Kidney (tissue), 14 donors: Measurements from ENCODE around the gene CASD1. TPM values are rescaled to one million over a fixed set of nuclear protein-coding genes. Genes with fewer than 3 reads are reported as not detected.

Experiments
- DNase-seq, 5 donors: peaks; one replicate each; pipeline ENCODE4 v3.0.0-alpha.2; 2013 to 2020
- FAIRE-seq: peaks from 2 replicates; lab custom pipeline; 2012; peaks lifted over from hg19 to GRCh38; lab: Jason Lieb, UNC
- H3K27ac ChIP-seq, 2 donors: one replicate each; pipeline ENCODE4 v1.7.0; 2013; ENCODE audit warnings: low read depth in 2 of 2, low read length in 2 of 2, inconsistent platforms in 1 of 2
- H3K27me3 ChIP-seq: one replicate; pipeline ENCODE4 v1.7.1; 2013; ENCODE audit warnings: low read length, inconsistent platforms; ENCODE audit not compliant: control insufficient read depth, insufficient read depth
- H3K36me3 ChIP-seq, 3 donors: one replicate each; pipeline versions ENCODE4 v1.7.0 to v1.7.1; 2013; ENCODE audit warnings: low read length in 3 of 3, control low read depth in 1 of 3, inconsistent platforms in 1 of 3; ENCODE audit not compliant: insufficient read depth in 3 of 3, control insufficient read depth in 2 of 3
- H3K4me1 ChIP-seq, 3 donors: one replicate each; pipeline versions ENCODE4 v1.7.0 to v1.7.1; 2013; ENCODE audit warnings: low read length in 3 of 3, inconsistent platforms in 1 of 3, low read depth in 1 of 3; ENCODE audit not compliant: control insufficient read depth in 2 of 3, insufficient read depth in 2 of 3
- H3K4me3 ChIP-seq, 3 donors: one replicate each; pipeline versions ENCODE4 v1.7.0 to v1.8.1; 2013; ENCODE audit warnings: low read length in 3 of 3, control low read depth in 1 of 3, inconsistent platforms in 1 of 3
- H3K9ac ChIP-seq, 3 donors: one replicate each; pipeline versions ENCODE4 v1.7.0 to v1.7.1; 2013; ENCODE audit warnings: low read length in 3 of 3, control low read depth in 1 of 3, inconsistent platforms in 1 of 3
- H3K9me3 ChIP-seq, 3 donors: one replicate each; pipeline versions ENCODE4 v1.7.0 to v1.7.1; 2013; ENCODE audit warnings: low read length in 3 of 3, control low read depth in 1 of 3, inconsistent platforms in 1 of 3; ENCODE audit not compliant: control insufficient read depth in 2 of 3, insufficient read depth in 1 of 3
- intact Hi-C: fragments of 100-400 bp; cut with DNase I; formaldehyde crosslinking; loops from one replicate; pipeline ENCODE4 v1.11.1; 2022
- polyA plus RNA-seq: library from polyadenylated mRNA; stranded (reverse); fragments of 350-450 nt; fragmentation: Illumina TruSeq; extraction: RNeasy Lipid Tissue Mini Kit (QIAGEN cat#74804); gene quantifications from one replicate; pipeline ENCODE4 v1.2.3, GENCODE V29; 2014; ENCODE audit warnings: low read depth, low replicate concordance; ENCODE audit not compliant: insufficient read depth
- total RNA-seq: library from RNA; stranded (reverse); fragmentation: NEBNext Ultra II Directional; extraction: Animal tissue kit (Norgen Biotek cat#: 25700); gene quantifications from one replicate; pipeline ENCODE4 v1.2.1, GENCODE V29; 2021
- TF ChIP-seq, protein P1 (sequence below): IDR thresholded peaks from 3 replicates; pipeline ENCODE4 v1.5.1; 2012; ENCODE audit warnings: mild to moderate bottlenecking, moderate library complexity, borderline replicate concordance; ENCODE audit not compliant: insufficient read depth; ENCODE audit errors: extremely low read depth
- donor health status: control.
- donor health status: control.
- donor health status: control.
- donor health status: control.
- donor health status: control.
- donor health status: DM: yes; HTN: yes; CAD: no.
- donor health status: Normal renal cell carcinoma (clear cell type).

Gene CASD1
- total and polyA plus RNA-seq, 2 donors from 2014 or later, result 10.8 to 22.8 TPM

GRCh38 chr7:94557215-94557614, 47.6 kb downstream of the CASD1 start:
- DNase-seq (no peak), FAIRE-seq (no peak)
- TF ChIP-seq, protein P1, sequence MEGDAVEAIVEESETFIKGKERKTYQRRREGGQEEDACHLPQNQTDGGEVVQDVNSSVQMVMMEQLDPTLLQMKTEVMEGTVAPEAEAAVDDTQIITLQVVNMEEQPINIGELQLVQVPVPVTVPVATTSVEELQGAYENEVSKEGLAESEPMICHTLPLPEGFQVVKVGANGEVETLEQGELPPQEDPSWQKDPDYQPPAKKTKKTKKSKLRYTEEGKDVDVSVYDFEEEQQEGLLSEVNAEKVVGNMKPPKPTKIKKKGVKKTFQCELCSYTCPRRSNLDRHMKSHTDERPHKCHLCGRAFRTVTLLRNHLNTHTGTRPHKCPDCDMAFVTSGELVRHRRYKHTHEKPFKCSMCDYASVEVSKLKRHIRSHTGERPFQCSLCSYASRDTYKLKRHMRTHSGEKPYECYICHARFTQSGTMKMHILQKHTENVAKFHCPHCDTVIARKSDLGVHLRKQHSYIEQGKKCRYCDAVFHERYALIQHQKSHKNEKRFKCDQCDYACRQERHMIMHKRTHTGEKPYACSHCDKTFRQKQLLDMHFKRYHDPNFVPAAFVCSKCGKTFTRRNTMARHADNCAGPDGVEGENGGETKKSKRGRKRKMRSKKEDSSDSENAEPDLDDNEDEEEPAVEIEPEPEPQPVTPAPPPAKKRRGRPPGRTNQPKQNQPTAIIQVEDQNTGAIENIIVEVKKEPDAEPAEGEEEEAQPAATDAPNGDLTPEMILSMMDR, result no peak
- Histone ChIP-seq H3K27ac (no peak overlapping the region), H3K9me3 (no peaks in the 10 kb centered on the region), H3K4me3 (no peak overlapping the region), H3K4me1 (no peaks in the 10 kb centered on the region), H3K27me3 (no peaks in the 10 kb centered on the region), H3K36me3 (peaks cover 0 to 11% (median 0%) of the 10 kb centered on the region in 3 donors), H3K9ac (no peak overlapping the region)
- intact Hi-C loops, result no loop called here

- intact Hi-C loops, result no loop called here
- Histone ChIP-seq H3K36me3 (peaks cover 0 to 11% (median 0%) of the 10 kb centered on the region in 3 donors), H3K27ac (no peak overlapping the region), H3K4me3 (no peak overlapping the region), H3K9me3 (no peaks in the 10 kb centered on the region), H3K4me1 (no peaks in the 10 kb centered on the region), H3K27me3 (no peaks in the 10 kb centered on the region), H3K9ac (no peak overlapping the region)
- no peak for DNase-seq
- FAIRE-seq, result no peak
- TF ChIP-seq, protein P1, result no peak
Observed at GRCh38 chr7:94559972-94560371, 50.4 kb downstream of the CASD1 start.

GRCh38 chr7:94561841-94562514, 52.4 kb downstream of the CASD1 start:
- intact Hi-C loops, result no loop called here
- TF ChIP-seq, protein P1, result no peak
- H3K27ac ChIP-seq, result no peak overlapping the region
- no peaks in the 10 kb centered on the region for H3K36me3 ChIP-seq
- H3K9ac ChIP-seq, result no peak overlapping the region
- H3K4me1 ChIP-seq, result no peaks in the 10 kb centered on the region
- FAIRE-seq (no peak), DNase-seq (no peak)
- no peaks in the 10 kb centered on the region for H3K27me3 ChIP-seq
- no peaks in the 10 kb centered on the region for H3K9me3 ChIP-seq
- no peak overlapping the region for H3K4me3 ChIP-seq
